ENCODE data around the gene ACTR2.

GRCh38 chr2:65228263-65228750, 676 bp downstream of the ACTR2 start:
- TF ChIP-seq CTCF (conservative IDR thresholded peaks at IDR 0.05; ENCODE audit: low read depth, low read length) = no peak
- TF ChIP-seq EZH2 (IDR thresholded peaks at IDR 0.05; ENCODE audit: borderline replicate concordance, low read depth, low read length, poor library complexity, severe bottlenecking) = no peak
